HEK293 (cell line): Measurements from ENCODE around the gene EPS8L3.

Experiments used
- ATF2 ChIP-seq: fragments of 450-650 bp; formaldehyde crosslinking; IDR thresholded peaks from 2 replicates; pipeline ENCODE4 v1.5.1; 2016; ENCODE audit warnings: missing biosample characterization, missing genetic modification characterization, low read depth
- KLF16 ChIP-seq: fragments of 450-650 bp; formaldehyde crosslinking; IDR thresholded peaks from 2 replicates; pipeline ENCODE4 v1.5.1; 2017; ENCODE audit warnings: missing biosample characterization, missing genetic modification characterization
- SP2 ChIP-seq: fragments of 450-650 bp; formaldehyde crosslinking; IDR thresholded peaks from 2 replicates; pipeline ENCODE4 v1.5.1; 2016; ENCODE audit warnings: missing biosample characterization, missing genetic modification characterization
- YY1 ChIP-seq: fragments of 450-650 bp; formaldehyde crosslinking; IDR thresholded peaks from 2 replicates; pipeline ENCODE4 v1.5.1; 2018; ENCODE audit warnings: missing biosample characterization, missing genetic modification characterization
- ZBTB8A ChIP-seq: fragments of 450-650 bp; formaldehyde crosslinking; IDR thresholded peaks from 2 replicates; pipeline ENCODE4 v1.5.1; 2016; ENCODE audit warnings: missing biosample characterization, missing genetic modification characterization
- ZEB2 ChIP-seq: fragments of 450-650 bp; formaldehyde crosslinking; IDR thresholded peaks from 2 replicates; pipeline ENCODE4 v1.5.1; 2016; ENCODE audit warnings: missing biosample characterization, missing genetic modification characterization
- ZNF211 ChIP-seq: fragments of 450-650 bp; formaldehyde crosslinking; IDR thresholded peaks from 2 replicates; pipeline ENCODE4 v1.5.1; 2016; ENCODE audit warnings: low read depth, missing biosample characterization, missing genetic modification characterization
- ZNF280D ChIP-seq: fragments of 450-650 bp; formaldehyde crosslinking; IDR thresholded peaks from 2 replicates; pipeline ENCODE4 v1.5.1; 2016; ENCODE audit warnings: missing biosample characterization, missing genetic modification characterization
- ZNF37A ChIP-seq: fragments of 450-650 bp; IDR thresholded peaks from 2 replicates; pipeline ENCODE4 v1.5.1; 2018; ENCODE audit warnings: missing biosample characterization, missing genetic modification characterization
- ZNF596 ChIP-seq: fragments of 450-650 bp; IDR thresholded peaks from 2 replicates; pipeline ENCODE4 v1.5.0; 2018; ENCODE audit warnings: missing biosample characterization, mild to moderate bottlenecking, missing genetic modification characterization, moderate library complexity
- ZNF639 ChIP-seq: fragments of 450-650 bp; formaldehyde crosslinking; IDR thresholded peaks from 2 replicates; pipeline ENCODE4 v1.5.1; 2016; ENCODE audit warnings: missing biosample characterization, missing genetic modification characterization
- ZNF785 ChIP-seq: fragments of 450-650 bp; formaldehyde crosslinking; IDR thresholded peaks from 2 replicates; pipeline ENCODE4 v1.5.1; 2016; ENCODE audit warnings: missing biosample characterization, missing genetic modification characterization
- TF ChIP-seq, protein P1 (sequence below): fragments of 450-650 bp; formaldehyde crosslinking; IDR thresholded peaks from 2 replicates; pipeline ENCODE4 v1.5.1; 2016; ENCODE audit warnings: missing biosample characterization, missing genetic modification characterization
- TF ChIP-seq, protein P2 (sequence below): fragments of 450-650 bp; formaldehyde crosslinking; IDR thresholded peaks from 2 replicates; pipeline ENCODE4 v1.5.1; 2016; ENCODE audit warnings: missing biosample characterization, missing genetic modification characterization, low read depth

GRCh38 chr1:109785446-109786111 lies 21.9 kb upstream of the EPS8L3 start:
- TF ChIP-seq ZEB2 (no peak), KLF16 (tag by site-specific recombination) (no peak), ZBTB8A (tag by site-specific recombination) (no peak), ZNF596 (tag by site-specific recombination) (no peak), YY1 (no peak), ZNF37A (no peak), ATF2 (no peak), ZNF280D (tag by site-specific recombination) (no peak), ZNF639 (no peak), ZNF211 (tag by site-specific recombination) (no peak), SP2 (tag by site-specific recombination) (no peak), ZNF785 (tag by site-specific recombination) (no peak)
- TF ChIP-seq, protein P1, sequence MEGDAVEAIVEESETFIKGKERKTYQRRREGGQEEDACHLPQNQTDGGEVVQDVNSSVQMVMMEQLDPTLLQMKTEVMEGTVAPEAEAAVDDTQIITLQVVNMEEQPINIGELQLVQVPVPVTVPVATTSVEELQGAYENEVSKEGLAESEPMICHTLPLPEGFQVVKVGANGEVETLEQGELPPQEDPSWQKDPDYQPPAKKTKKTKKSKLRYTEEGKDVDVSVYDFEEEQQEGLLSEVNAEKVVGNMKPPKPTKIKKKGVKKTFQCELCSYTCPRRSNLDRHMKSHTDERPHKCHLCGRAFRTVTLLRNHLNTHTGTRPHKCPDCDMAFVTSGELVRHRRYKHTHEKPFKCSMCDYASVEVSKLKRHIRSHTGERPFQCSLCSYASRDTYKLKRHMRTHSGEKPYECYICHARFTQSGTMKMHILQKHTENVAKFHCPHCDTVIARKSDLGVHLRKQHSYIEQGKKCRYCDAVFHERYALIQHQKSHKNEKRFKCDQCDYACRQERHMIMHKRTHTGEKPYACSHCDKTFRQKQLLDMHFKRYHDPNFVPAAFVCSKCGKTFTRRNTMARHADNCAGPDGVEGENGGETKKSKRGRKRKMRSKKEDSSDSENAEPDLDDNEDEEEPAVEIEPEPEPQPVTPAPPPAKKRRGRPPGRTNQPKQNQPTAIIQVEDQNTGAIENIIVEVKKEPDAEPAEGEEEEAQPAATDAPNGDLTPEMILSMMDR (tag by site-specific recombination) = no peak
- TF ChIP-seq, protein P2, sequence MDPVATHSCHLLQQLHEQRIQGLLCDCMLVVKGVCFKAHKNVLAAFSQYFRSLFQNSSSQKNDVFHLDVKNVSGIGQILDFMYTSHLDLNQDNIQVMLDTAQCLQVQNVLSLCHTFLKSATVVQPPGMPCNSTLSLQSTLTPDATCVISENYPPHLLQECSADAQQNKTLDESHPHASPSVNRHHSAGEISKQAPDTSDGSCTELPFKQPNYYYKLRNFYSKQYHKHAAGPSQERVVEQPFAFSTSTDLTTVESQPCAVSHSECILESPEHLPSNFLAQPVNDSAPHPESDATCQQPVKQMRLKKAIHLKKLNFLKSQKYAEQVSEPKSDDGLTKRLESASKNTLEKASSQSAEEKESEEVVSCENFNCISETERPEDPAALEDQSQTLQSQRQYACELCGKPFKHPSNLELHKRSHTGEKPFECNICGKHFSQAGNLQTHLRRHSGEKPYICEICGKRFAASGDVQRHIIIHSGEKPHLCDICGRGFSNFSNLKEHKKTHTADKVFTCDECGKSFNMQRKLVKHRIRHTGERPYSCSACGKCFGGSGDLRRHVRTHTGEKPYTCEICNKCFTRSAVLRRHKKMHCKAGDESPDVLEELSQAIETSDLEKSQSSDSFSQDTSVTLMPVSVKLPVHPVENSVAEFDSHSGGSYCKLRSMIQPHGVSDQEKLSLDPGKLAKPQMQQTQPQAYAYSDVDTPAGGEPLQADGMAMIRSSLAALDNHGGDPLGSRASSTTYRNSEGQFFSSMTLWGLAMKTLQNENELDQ (tag by site-specific recombination) = no peak
